NCI-H446 (cell line): Measurements from ENCODE around the gene SYNPR.
"Not testable (repeated sequence)": the region's sequence is repeated elsewhere in the genome, so short reads cannot be mapped to it uniquely, and the experiment has no call there.

Experiments used
- DNase-seq, 2 experiments: peaks; one replicate each; lab custom pipeline; 2025; lab: John Stamatoyannopoulos, UW

The SYNPR gene

DNA sequence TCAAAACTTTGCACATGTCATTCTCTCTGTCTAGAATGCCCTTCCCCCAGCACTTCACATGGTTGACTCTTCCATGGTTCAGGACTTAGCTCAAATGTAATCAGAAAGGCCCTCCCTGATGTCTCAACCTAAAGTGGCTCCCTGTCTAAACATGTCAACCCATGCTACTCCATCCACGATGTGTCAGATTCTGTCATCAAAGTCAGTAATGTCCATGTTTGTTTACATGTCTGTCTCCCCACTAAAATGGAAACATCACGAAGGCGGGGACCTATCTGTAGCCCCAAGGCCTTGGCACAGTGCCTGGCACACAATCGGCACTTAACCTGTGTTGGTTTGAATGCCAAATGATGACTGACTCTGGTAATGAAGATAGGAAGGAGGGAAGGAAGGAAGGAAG is 353.6 kb downstream of the SYNPR start:
- no peak for DNase-seq

DNA sequence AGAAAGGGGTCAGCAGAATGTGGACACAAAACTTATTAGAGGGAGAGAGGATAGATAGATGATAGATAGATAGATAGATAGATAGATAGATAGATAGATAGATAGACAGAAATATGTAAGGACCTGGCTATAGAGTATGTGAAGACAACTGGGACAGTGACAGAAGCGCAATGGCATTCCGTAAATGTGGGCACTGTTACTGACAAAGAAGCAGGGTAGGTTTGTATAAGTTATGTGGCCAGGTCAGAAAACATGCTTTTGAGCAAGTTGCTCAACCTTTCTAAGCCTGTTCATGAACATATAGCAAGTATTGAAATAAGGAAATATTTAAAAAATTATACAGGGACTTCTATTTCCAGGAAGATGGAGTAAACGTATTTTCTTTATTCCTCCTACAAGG is 357.1 kb downstream of the SYNPR start:
- DNase-seq: no peak

DNA sequence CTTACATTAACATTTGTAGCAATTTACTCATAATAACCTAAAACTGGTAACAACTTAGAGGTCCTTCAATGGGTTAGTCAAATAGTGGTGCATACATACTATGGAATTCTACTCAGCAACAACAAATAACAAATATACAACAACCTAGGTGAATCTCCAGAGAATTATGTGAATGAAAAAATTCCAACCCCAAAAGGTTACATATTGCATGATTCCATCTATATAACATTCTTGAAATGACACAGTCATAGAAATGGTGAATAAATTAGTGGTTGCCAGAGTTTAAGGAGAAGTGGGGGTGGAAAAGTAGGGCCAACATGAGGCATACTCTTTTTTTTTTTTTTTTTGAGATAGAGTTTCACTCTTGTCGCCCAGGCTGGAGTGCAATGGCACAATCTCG is 361.7 kb downstream of the SYNPR start:
- DNase-seq: no peak

DNA sequence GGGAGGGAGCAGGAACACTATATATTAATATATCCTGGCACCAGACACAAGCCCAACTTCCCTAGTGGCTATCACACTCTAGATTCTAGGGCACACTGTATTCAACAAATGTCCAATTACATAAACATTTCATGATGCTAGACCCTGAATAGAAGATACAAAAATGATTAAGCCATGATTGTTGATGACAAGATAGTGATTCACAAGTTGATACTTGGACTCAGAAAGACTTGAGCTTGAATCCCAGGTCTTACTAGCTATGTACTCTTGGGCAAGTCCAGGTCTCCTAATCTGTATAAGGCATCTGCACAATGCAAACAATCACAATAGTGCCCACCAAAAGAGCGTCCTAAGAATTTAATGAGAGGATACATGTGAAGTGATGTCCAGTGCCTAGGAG is 364.4 kb downstream of the SYNPR start:
- no peak for DNase-seq

DNA sequence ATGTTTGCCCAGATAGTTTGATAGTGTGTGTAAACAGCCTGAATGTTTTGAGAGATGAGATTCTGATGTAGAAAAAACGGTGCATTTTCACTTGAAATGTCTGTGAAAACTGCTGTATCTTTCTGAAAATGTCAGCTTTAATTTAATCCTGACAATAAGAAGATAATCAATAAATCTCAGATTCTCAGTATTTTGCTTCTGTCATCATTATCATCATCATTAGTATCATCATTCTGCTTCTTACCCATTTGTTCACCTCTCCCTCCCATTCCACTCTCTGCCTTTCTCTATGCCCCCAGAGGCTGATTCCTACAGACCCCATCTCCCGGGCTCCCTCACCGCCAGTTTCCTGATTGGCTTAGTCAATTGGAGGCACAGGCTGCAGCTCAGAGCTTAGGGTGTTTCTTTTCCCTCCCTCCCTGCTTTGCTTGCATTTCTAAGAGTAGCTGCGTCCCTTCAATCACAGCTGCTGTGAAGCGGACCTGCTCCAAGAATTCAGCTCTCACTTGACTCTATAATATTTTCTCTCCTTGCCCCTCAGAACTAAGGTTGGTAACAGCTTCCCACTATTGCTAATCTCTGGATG is 366.2 kb downstream of the SYNPR start:
- no peak for DNase-seq

DNA sequence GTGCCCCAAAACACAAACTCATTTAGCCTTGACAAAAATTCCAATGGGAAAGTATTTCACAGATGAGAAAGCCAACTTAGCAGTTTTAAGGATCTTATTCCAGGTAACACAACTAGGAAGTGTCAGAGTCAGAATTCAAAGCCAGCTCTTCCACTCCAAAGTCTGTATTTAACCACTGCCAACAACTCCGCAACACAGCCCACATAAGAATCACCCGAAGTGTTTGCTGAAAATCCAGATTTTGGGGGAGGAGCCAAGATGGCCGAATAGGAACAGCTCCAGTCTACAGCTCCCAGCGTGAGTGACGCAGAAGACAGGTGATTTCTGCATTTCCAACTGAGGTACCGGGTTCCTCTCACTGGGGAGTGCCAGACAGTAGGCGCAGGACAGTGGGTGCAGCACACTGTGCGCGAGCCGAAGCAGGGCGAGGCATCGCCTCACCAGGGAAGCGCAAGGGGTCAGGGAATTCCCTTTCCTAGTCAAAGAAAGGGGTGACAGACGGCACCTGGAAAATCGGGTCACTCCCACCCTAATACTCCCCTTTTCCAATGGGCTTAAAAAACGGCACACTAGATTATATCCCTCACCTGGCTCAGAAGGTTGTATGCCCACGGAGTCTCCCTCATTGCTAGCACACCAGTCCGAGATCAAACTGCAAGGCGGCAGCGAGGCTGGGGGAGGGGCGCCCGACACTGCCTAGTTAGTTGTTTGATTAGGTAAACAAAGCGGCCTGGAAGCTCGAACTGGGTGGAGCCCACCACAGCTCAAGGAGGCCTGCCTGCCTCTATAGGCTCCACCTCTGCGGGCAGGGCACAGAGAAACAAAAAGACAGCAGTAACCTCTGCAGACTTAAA is 367.0 kb downstream of the SYNPR start:
- not testable (repeated sequence) for DNase-seq

DNA sequence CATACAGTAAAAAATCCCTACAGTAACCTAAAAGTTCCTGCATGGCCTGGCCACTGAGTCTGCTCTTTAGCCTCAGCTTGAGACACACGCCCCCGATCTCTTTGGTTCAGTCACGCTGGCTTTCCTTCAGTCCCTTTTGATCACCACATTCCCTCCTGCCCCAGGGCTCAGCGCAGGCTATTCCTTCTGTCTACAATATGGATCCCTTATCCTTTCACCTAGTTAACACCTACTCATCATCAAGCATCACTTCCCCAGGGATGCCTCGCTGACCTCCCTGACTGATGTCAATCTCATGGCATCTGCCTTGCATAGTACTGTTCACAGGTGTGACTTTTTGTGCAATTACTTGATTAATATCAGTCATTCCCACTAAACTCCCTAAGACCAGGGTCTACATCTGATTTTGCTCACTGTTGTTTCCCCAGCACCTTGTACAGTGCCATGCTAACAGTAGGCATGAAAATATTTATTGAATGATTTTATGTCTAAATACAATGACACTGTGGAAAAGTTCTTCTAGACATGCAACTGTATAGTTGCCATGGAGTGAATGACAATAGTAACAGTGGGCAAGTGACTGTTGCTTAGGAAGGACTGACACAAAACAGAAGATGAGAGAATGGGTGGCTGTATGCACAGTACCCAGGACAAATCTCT is 374.1 kb downstream of the SYNPR start, which contains the start of gene SNTN:
SNTN (plus strand) TSS at position 610 of the 660 bp plus-strand sequence; CDS start at position 623, 13 bp downstream.
- no peak for DNase-seq

DNA sequence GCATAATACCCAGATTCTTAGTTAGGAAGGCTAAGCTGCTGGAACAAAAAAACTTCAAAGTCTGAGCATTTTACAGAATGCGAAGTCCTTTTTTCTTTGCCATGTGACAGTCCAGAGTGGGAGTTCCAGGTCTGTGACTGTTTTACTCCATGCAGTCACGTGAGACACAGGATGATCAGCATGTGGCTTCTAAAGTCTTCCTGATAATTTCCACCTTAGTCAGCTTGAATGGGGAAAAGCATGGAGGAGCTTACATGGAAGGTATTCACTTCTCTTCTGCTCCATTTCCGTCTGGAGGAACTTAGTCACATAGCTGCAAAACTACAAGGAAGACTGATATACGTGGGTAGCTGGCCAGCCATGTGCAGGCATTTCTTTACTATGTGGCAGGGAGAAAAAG is 376.1 kb downstream of the SYNPR start:
- no peak for DNase-seq

DNA sequence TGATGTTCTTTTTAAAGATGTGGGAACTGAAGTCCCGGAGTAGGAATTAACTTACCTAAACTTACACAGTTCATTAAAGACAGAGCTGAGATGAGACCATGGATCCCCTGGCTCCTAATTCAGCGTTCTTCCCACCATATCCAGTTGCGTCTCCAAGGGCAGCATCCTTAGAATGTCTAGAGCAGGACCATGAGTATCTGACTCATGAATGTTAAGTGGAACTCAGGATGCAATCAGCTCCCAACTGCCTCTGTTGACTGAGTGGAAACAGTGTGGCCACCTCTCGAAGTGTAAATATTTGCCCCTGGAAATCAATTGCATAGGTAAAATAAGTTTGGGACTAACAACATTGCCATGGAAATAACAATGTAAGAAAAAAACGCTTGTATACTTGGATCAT is 376.8 kb downstream of the SYNPR start:
- no peak for DNase-seq

DNA sequence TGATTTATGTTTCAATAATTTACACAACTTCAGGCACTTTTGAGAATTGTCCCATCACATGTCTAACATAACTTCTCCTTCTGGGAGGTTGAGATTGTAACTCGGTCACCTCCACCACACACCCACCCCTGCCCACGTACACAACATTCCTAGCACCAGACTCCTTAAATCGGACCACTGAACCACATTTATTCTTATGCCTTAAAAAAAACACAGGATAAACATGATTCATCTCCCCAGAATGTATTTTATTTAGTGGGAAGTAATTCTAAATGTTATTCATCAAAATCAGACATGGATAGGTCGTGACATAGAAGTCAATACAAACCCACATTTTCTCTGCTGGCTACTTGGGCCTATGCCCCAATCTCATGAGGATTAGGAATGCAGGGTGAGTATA is 377.4 kb downstream of the SYNPR start:
- no peak for DNase-seq

DNA sequence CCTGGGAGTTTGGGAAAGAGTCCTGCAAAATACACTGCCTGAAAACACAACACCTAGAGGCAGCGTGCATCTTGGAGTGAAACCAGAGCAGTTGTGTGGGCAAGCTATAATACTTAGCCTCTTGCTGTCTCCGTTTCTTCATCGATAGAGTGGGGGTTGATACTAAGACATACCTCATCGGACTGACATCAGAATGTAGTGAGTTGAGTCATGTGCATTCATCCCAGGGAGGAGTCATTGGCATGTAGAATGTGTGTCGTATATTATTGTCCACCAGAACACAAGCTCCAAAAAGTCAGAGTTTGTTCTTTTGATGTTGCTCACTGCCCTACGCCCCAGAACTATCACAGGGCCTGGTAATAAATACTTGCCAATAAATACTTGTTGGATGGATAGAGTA is 378.7 kb downstream of the SYNPR start:
- no peak for DNase-seq

DNA sequence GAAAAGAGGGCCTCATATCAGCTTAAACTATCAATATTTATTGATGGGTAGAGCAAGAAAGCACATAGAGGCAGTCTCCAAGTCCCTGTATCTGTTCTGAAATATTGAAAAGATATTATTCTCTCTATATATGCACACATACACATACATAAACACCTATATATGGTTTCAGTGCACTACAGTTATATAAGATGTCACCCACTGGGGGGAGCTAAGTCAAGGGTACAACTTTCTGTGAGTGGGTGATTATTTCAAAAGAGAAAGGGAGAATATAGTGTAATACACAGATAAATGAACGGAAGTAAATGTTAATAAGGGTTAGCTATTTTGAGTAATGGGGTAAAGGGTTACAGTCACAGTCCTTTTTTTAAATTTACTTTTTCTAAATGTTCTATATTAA is 383.1 kb downstream of the SYNPR start:
- DNase-seq: no peak

DNA sequence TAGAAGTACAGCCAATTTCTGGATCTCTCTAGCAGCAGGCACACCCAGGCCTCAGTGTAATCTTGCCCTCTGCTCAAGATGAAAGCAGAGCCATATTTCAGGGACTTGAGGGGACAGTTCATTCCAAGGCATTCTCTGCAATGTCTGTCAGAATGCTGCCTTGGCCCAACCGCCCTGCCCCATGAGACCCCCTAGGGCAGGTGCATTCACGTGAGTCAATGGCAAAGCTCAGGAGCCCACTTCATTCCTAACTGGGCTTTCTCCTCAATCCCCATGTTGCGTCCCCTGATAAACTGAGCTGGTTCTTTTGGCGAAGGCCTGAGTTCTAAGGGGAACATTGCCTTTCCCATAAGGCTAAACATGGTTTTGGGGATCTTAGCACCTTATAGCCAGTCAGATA is 383.9 kb downstream of the SYNPR start:
- no peak for DNase-seq

DNA sequence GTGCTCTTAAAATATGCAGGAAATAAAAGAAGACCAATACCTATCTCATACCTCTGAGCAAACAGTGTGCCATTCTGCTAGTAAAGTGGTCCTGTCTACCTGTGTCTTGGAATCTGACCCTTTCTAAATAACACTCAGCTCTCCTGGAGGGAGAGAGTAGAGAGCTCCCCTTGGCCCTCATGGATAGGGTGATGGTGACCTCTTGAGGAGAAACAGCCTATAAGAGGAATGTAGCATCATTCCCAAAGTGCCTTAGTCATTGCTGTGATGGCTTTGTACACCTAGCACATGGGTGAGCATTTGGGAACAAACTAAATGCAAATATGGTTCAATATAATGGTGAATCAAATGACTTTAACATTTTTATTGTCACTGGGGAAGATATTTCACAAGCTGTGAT is 384.4 kb downstream of the SYNPR start:
- no peak for DNase-seq
